ENCODE measurements around the gene NDUFB3. TPM values are rescaled to one million over a fixed set of nuclear protein-coding genes. Genes with fewer than 3 reads are reported as not detected.

Gene NDUFB3
- total RNA-seq, 1 donor from 2014 or later = 82.3 TPM

DNA sequence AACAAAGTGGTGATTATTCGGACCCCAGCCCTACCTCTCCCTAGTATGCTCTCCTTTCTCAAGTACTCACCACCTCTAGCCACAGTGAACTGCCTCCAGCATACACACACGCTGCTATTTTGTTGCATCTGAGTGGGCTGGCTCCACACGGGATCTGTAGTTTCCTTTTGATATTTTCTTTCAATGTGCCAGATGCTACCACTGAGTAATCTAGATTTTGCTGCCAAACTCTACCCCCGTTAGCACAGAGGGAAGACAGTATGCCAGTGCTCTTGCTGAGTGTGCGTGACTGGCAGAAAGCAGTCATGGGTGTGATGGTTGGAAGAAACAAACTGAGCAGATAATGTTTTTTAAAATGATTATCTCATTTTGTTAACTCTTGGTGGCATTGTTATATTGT, 55.8 kb downstream of the NDUFB3 start:
- Mint-ChIP-seq H3K4me3 (ENCODE audit: unreplicated experiment) (peak overlapping the region; percentile 24), H3K27me3 (ENCODE audit: unreplicated experiment) (peaks cover 10% of the 10 kb centered on the region), H3K27ac (ENCODE audit: unreplicated experiment) (peak overlapping the region; percentile 49), H3K9me3 (ENCODE audit: unreplicated experiment) (no peaks in the 10 kb centered on the region), H3K36me3 (ENCODE audit: low read depth, unreplicated experiment) (peaks cover 33% of the 10 kb centered on the region), H3K4me1 (ENCODE audit: unreplicated experiment) (peaks cover 89% of the 10 kb centered on the region)
- TF ChIP-seq, protein P1, sequence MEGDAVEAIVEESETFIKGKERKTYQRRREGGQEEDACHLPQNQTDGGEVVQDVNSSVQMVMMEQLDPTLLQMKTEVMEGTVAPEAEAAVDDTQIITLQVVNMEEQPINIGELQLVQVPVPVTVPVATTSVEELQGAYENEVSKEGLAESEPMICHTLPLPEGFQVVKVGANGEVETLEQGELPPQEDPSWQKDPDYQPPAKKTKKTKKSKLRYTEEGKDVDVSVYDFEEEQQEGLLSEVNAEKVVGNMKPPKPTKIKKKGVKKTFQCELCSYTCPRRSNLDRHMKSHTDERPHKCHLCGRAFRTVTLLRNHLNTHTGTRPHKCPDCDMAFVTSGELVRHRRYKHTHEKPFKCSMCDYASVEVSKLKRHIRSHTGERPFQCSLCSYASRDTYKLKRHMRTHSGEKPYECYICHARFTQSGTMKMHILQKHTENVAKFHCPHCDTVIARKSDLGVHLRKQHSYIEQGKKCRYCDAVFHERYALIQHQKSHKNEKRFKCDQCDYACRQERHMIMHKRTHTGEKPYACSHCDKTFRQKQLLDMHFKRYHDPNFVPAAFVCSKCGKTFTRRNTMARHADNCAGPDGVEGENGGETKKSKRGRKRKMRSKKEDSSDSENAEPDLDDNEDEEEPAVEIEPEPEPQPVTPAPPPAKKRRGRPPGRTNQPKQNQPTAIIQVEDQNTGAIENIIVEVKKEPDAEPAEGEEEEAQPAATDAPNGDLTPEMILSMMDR (IDR thresholded peaks at IDR 0.05; ENCODE audit: unreplicated experiment) = no peak
- no peak for DNase-seq (ENCODE audit: low spot score)

DNA sequence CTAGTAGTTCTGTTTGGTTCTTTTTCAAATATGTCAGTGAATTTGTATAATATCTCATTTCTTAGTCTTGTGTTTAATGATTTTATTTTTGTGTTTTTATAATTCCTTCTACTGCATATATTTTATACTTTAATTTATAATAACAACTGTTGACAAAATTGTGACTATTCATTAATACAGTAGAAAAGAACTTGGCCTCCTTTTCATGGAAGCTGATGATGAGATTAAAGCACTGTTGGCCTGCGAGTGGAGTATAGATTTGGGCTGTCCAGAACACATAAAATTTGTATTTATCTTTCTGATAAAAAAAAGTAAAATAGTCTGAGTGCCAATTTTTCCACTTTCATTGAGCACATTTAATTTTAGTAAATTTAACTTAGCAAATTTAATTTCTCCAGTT, 56.2 kb downstream of the NDUFB3 start:
- peaks cover 89% of the 10 kb centered on the region for H3K4me1 Mint-ChIP-seq (ENCODE audit: unreplicated experiment)
- no peak overlapping the region for H3K4me3 Mint-ChIP-seq (ENCODE audit: unreplicated experiment)
- TF ChIP-seq, protein P1 (IDR thresholded peaks at IDR 0.05; ENCODE audit: unreplicated experiment) = no peak
- no peak overlapping the region for H3K27ac Mint-ChIP-seq (ENCODE audit: unreplicated experiment)
- no peaks in the 10 kb centered on the region for H3K9me3 Mint-ChIP-seq (ENCODE audit: unreplicated experiment)
- peaks cover 33% of the 10 kb centered on the region for H3K36me3 Mint-ChIP-seq (ENCODE audit: low read depth, unreplicated experiment)
- DNase-seq (ENCODE audit: low spot score) = no peak
- H3K27me3 Mint-ChIP-seq (ENCODE audit: unreplicated experiment) = peaks cover 13% of the 10 kb centered on the region

DNA sequence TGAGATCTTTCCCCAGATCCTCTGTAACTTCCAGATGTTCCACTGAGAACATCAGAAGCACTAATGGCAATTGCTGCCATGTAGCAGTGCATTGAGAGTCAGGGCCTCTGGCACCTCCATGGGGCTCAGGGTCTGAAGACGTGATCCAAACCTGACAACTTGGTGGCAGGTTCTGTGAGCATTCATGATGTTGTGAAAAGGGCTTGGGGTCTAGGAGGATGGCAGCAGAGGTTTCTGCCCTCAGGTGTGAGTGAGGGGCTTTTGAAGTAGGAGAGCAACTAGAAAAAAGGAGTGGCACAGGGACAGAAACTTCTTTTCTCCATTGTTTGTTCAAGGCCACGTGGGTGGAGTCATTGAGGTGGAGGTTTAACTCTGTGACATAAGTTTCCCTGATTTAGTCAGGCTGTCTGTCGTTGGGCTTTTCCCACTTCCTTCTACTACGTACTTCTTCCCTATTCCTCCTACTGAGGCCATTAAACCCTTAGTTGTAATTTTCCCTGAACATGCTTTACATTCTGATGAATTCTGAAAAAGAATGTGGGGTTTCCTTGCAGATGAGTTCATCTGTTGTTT, 57.2 kb downstream of the NDUFB3 start:
- Mint-ChIP-seq H3K4me3 (ENCODE audit: unreplicated experiment) (peak overlapping the region; percentile 56), H3K9me3 (ENCODE audit: unreplicated experiment) (no peaks in the 10 kb centered on the region)

DNA sequence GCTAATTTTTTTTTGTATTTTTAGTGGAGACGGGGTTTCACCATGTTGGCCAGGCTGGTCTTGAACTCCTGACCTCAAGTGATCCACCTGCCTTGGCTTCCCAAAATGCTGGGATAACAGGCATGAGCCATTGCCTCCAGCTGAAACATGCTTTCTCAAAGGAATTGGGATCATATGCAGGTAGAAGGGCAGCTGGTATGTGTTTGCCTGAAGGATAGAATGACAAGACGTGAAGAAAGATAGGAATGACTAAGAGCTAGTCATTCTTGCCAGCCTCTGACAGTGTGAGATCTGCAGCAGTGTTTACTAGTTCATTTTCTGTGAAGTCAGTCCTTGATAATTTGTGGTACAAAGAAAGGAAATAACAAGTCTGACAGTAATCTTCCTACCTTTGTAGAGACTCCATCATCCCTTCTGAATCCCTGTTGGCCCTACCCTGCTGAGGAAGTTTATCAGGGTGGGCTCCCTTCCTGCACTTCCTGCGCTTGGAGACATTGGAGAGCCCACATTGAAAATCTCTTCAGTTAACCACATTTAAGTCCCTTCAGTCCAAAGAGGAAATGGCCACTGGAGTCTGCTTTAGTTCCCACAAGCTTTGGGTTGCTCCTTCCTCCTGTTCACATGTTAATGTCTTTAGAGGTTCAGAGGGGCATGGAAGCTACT, 58.9 kb downstream of the NDUFB3 start:
- no peaks in the 10 kb centered on the region for H3K9me3 Mint-ChIP-seq (ENCODE audit: unreplicated experiment)

More for the DNA sequence above, 57.2 kb downstream of the NDUFB3 start:
- H3K27me3 Mint-ChIP-seq (ENCODE audit: unreplicated experiment) = peaks cover 13% of the 10 kb centered on the region
- TF ChIP-seq, protein P1 (IDR thresholded peaks at IDR 0.05; ENCODE audit: unreplicated experiment) = no peak
- H3K4me1 Mint-ChIP-seq (ENCODE audit: unreplicated experiment) = peaks cover 86% of the 10 kb centered on the region
- H3K27ac Mint-ChIP-seq (ENCODE audit: unreplicated experiment) = peak overlapping the region; percentile 97
- peaks cover 38% of the 10 kb centered on the region for H3K36me3 Mint-ChIP-seq (ENCODE audit: low read depth, unreplicated experiment)
- no peak for DNase-seq (ENCODE audit: low spot score)

More for the DNA sequence above, 58.9 kb downstream of the NDUFB3 start:
- Mint-ChIP-seq H3K27ac (ENCODE audit: unreplicated experiment) (peak overlapping the region; percentile 94), H3K27me3 (ENCODE audit: unreplicated experiment) (peaks cover 10% of the 10 kb centered on the region), H3K4me3 (ENCODE audit: unreplicated experiment) (peak overlapping the region; percentile 86), H3K4me1 (ENCODE audit: unreplicated experiment) (peaks cover 79% of the 10 kb centered on the region), H3K36me3 (ENCODE audit: low read depth, unreplicated experiment) (peaks cover 35% of the 10 kb centered on the region)
- TF ChIP-seq, protein P1 (IDR thresholded peaks at IDR 0.05; ENCODE audit: unreplicated experiment) = no peak
- peak; percentile 22 for DNase-seq (ENCODE audit: low spot score)
